Keratinocyte (primary cell): Measurements from ENCODE around the gene WNT3. TPM values are rescaled to one million over a fixed set of nuclear protein-coding genes. Genes with fewer than 3 reads are reported as not detected.

Experiments
- DNase-seq: peaks from one replicate; pipeline ENCODE4 v3.0.0-alpha.2; 2011; ENCODE audit warnings: low read depth, missing footprints, low spot score
- FAIRE-seq: peaks from 2 replicates; lab custom pipeline; 2011; peaks lifted over from hg19 to GRCh38; lab: Jason Lieb, UNC
- H2AFZ ChIP-seq: 2 replicates; pipeline ENCODE4 v1.6.0; 2012; ENCODE audit warnings: low read length, control low read depth, inconsistent platforms; ENCODE audit not compliant: control insufficient read depth
- H3K27ac ChIP-seq: 2 replicates; pipeline ENCODE4 v1.5.1; 2011; ENCODE audit warnings: low read length; ENCODE audit not compliant: control insufficient read depth, insufficient read depth
- H3K27me3 ChIP-seq: 3 replicates; pipeline ENCODE4 v1.6.0; 2011; ENCODE audit warnings: low read length; ENCODE audit not compliant: control insufficient read depth, insufficient read depth; ENCODE audit errors: extremely low read depth
- H3K36me3 ChIP-seq, 2 experiments: 2 replicates in 1 of 2; 3 replicates in 1 of 2; pipeline ENCODE4 v1.5.1; 2011; ENCODE audit warnings: low read length in 2 of 2, mild to moderate bottlenecking in 1 of 2; ENCODE audit not compliant: control insufficient read depth in 2 of 2, insufficient read depth in 2 of 2; ENCODE audit errors: extremely low read depth in 1 of 2
- H3K4me1 ChIP-seq: 3 replicates; pipeline ENCODE4 v1.5.1; 2011; ENCODE audit warnings: low read length; ENCODE audit not compliant: control insufficient read depth, insufficient read depth; ENCODE audit errors: extremely low read depth
- H3K4me2 ChIP-seq: 3 replicates; pipeline ENCODE4 v1.6.0; 2011; ENCODE audit warnings: low read depth, low read length; ENCODE audit not compliant: control insufficient read depth, insufficient read depth; ENCODE audit errors: extremely low read depth
- H3K4me3 ChIP-seq, 3 experiments: fragments of 200-600 bp in 1 of 3; sonication (generic) in 1 of 3; 2 replicates in 2 of 3; 3 replicates in 1 of 3; pipeline ENCODE4 v1.5.1; 2011 to 2016; ENCODE audit warnings: low read length in 3 of 3, mild to moderate bottlenecking in 3 of 3, control low read depth in 2 of 3, inconsistent platforms in 1 of 3, low read depth in 1 of 3, mixed read lengths in 1 of 3, mixed run types in 1 of 3, moderate library complexity in 1 of 3; ENCODE audit not compliant: control insufficient read depth in 2 of 3, insufficient read depth in 2 of 3; ENCODE audit errors: extremely low read depth in 1 of 3
- H3K79me2 ChIP-seq: 2 replicates; pipeline ENCODE4 v1.6.0; 2012; ENCODE audit warnings: low read length; ENCODE audit not compliant: control insufficient read depth, insufficient read depth
- H3K9ac ChIP-seq: 3 replicates; pipeline ENCODE4 v1.6.0; 2011; ENCODE audit warnings: low read length; ENCODE audit not compliant: control insufficient read depth, insufficient read depth; ENCODE audit errors: extremely low read depth
- H3K9me1 ChIP-seq: 3 replicates; pipeline ENCODE4 v1.6.0; 2011; ENCODE audit warnings: low read length; ENCODE audit not compliant: control insufficient read depth, insufficient read depth; ENCODE audit errors: extremely low read depth
- H3K9me3 ChIP-seq: 2 replicates; pipeline ENCODE4 v1.5.1; 2012; ENCODE audit warnings: low read depth, low read length; ENCODE audit not compliant: control insufficient read depth
- H4K20me1 ChIP-seq: 3 replicates; pipeline ENCODE4 v1.6.0; 2011; ENCODE audit warnings: low read length; ENCODE audit not compliant: control insufficient read depth, insufficient read depth; ENCODE audit errors: extremely low read depth
- CTCF ChIP-seq, 3 experiments: IDR thresholded peaks in 1 of 3; conservative IDR thresholded peaks in 1 of 3; optimal IDR thresholded peaks in 1 of 3; 2 replicates in 2 of 3; 3 replicates in 1 of 3; pipeline versions ENCODE3 to v1.5.1; 2011; ENCODE audit warnings: low read length in 3 of 3, mild to moderate bottlenecking in 3 of 3, moderate library complexity in 2 of 3, control low read depth in 1 of 3, inconsistent platforms in 1 of 3; ENCODE audit not compliant: insufficient read depth in 2 of 3; ENCODE audit errors: extremely low read depth in 1 of 3
- EZH2 ChIP-seq: IDR thresholded peaks from one replicate; pipeline ENCODE4 v1.6.1; 2012; ENCODE audit warnings: inconsistent platforms, mild to moderate bottlenecking, low read length, moderate library complexity
- dilution Hi-C: fragments of 300-500 bp; cut with MboI; formaldehyde crosslinking; loops from one replicate; pipeline ENCODE4 v1.7.0; 2020; ENCODE audit warnings: low sequenced_read_pairs; ENCODE audit not compliant: extremely low pct_ligation_motif_present
- polyA plus RNA-seq, 5 experiments: library from polyadenylated mRNA; depleted of rRNA in 3 of 5; stranded (reverse) in 3 of 5; stranded (forward) in 1 of 5; unstranded in 1 of 5; fragments of >200 nt; gene quantifications; 1 replicate in 1 of 5; 2 replicates in 3 of 5; 3 replicates in 1 of 5; pipeline versions ENCODE4 v1.2.1 to v1.2.3, GENCODE V29; 2011 to 2012; ENCODE audit warnings: missing spikeins in 2 of 5, low read depth in 1 of 5, low replicate concordance in 1 of 5

The WNT3 gene
- polyA plus RNA-seq, 1 donor (not counting 4 experiments of a cell fraction or from before 2014, with no cell fraction given) = 1.9 TPM

DNA sequence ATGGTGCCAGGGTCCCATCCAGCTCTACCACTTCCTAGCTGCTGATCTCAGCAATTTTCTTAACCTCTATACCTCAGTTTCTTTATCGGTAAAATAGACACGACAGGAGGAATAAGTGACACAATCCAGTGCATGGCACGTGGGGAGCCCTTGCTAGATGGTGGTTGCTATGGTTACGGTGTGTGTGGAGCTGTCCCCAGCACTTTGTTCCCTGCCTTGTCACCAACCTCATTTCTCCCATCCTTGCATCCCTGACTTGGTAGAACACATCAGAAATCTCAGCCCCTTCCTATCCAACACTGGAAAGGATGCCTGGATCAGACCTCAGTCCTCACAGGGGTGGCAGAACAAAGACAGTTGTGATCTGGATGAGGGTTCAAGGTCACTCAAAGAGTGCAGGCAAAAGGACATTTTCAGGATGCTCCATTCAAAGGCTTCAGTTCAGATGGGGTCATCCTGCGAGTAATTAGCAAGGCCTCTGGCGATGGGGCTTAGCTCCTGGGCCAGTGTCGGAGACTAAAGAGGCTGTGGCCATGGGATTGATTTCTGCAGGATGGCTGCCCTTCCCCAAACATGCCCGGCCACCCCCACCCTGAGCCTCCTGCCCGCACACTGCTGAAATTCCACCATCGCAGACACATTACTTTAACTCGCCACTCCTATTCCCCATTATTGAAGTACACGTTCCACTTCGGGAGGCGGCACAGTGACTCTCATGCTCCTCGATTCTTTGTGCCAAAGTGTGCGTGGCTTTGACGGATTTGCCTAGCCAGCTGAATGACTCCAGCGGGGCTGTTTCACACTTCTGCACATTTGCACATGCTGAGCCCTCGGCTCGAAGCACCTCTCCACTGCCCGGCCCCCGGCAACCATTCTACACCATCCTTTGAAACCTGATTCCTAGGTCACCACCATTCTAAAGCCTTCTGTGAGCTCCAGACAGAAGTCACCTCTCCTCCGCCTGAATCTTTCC is 40.3 kb downstream of the WNT3 start:
- H3K27ac ChIP-seq = no peak overlapping the region
- H3K36me3 ChIP-seq = no peaks in the 10 kb centered on the region
- no peak overlapping the region for H3K9ac ChIP-seq
- H3K4me1 ChIP-seq = peaks cover 20% of the 10 kb centered on the region
- H3K27me3 ChIP-seq = peaks cover 3% of the 10 kb centered on the region
- no peaks in the 10 kb centered on the region for H3K9me1 ChIP-seq
- no peak for FAIRE-seq
- H3K9me3 ChIP-seq = no peaks in the 10 kb centered on the region
- no peak for DNase-seq
- H4K20me1 ChIP-seq = no peaks in the 10 kb centered on the region
- H2AFZ ChIP-seq = no peak overlapping the region
- no peak overlapping the region for H3K4me3 ChIP-seq
- dilution Hi-C loops = no loop called here
- H3K4me2 ChIP-seq = no peak overlapping the region
- TF ChIP-seq EZH2 (no peak), CTCF (optimal IDR thresholded peaks at IDR 0.05 in 1 of 3, IDR thresholded peaks at IDR 0.05 in 1 of 3, conservative IDR thresholded peaks at IDR 0.05 in 1 of 3; ENCODE audit: extremely low read depth in 1 of 3, insufficient read depth in 2 of 3, low read length in 3 of 3) (no peak)
- H3K79me2 ChIP-seq = no peaks in the 10 kb centered on the region

GRCh38 chr17:46776298-46777005 is 42.0 kb downstream of the WNT3 start:
- Histone ChIP-seq H3K9me3 (no peaks in the 10 kb centered on the region), H2AFZ (no peak overlapping the region), H3K4me1 (peaks cover 12% of the 10 kb centered on the region), H4K20me1 (no peaks in the 10 kb centered on the region), H3K36me3 (no peaks in the 10 kb centered on the region), H3K9ac (no peak overlapping the region), H3K79me2 (no peaks in the 10 kb centered on the region), H3K9me1 (no peaks in the 10 kb centered on the region), H3K4me3 (no peak overlapping the region), H3K27ac (no peak overlapping the region), H3K27me3 (peaks cover 3% of the 10 kb centered on the region), H3K4me2 (no peak overlapping the region)
- no peak for TF ChIP-seq CTCF (optimal IDR thresholded peaks at IDR 0.05 in 1 of 3, IDR thresholded peaks at IDR 0.05 in 1 of 3, conservative IDR thresholded peaks at IDR 0.05 in 1 of 3; ENCODE audit: extremely low read depth in 1 of 3, insufficient read depth in 2 of 3, low read length in 3 of 3)
- TF ChIP-seq EZH2 = no peak
- DNase-seq (no peak), FAIRE-seq (no peak)
- dilution Hi-C loops = no loop called here
